ENCODE measurements around the gene TSPAN14.

TSPAN14 gene

DNA sequence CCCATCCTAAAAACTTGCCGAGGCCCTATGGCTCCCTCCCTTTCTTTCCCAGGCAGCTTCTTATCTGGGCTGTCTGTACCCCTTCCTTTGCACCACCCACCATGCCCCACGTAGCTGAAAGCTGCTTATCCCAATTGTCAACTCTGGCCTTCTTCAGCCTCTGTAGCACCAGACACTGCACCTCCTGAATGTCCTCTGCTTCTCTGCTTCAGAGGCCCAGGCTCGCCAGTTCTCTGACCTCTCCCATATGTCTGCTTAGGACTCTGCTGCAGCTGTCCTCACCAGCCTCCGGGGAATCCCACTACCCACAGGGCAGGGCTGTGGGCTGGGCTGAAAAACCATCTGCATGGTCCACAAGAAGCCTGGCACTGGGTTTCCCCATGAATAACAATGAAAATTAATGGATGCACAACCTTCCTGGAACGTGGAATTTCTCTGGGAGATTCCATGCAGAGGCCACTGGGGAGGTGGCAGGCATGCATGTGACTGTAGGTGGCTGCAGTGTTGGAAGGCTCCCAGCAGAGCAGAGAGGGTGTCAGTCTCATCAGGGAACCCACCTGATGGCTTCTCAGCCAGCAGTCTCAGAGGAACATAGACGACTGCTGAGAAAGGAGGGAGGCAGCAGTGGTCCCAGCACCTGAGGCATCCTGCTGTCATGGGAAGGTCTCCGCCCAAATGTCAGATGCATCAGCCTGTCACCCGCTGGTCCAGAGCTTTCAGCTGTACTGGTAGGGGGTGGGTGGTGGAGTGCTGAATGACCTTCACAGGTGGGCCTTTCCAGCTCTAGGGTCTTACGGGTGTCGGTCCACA, 66.8 kb downstream of the TSPAN14 start:
- Histone ChIP-seq H3K9ac (ENCODE audit: low read length) (no peak overlapping the region), H3K4me1 (ENCODE audit: control insufficient read depth, insufficient read depth, low read length) (no peaks in the 10 kb centered on the region; the same call in 1 of the 2 replicates), H3K36me3 (ENCODE audit: control insufficient read depth, insufficient read depth, low read length) (peaks cover 31% of the 10 kb centered on the region), H3K27ac (ENCODE audit: low read depth, low read length) (no peak overlapping the region), H3K4me3 (ENCODE audit: low read depth, low read length) (no peak overlapping the region), H3K27me3 (ENCODE audit: control insufficient read depth, insufficient read depth, low read length) (no peaks in the 10 kb centered on the region), H3K9me3 (ENCODE audit: control insufficient read depth, insufficient read depth, low read depth, low read length) (no peaks in the 10 kb centered on the region)

DNA sequence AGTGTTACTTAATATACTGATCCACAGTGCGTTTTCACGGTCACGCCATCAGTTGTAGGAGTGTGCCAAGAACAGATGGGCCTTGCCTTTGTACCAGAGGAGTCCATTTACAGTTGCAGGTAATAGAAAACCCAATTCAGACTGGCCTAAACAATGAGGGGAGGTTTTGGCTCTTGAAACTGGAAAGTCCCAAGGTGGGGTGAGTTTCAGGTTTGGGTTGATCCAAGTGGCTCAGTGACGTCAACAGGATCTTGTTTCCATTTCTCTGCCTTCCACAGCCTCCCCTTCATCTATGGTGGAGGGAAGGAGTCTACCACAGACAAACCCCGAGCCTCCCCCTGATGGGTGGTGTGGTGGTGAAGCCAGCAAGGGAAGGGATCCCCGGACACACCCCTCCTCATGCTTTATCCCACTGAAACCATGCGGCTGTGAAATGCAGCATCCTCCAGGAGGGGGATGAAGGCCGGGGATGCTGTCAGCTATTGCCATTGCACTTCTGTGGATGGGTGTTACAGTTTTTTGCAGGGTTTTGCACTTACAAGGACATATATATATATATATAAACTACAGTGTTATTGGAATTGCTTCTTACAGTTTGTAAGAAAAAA, 68.8 kb downstream of the TSPAN14 start:
- H3K9ac ChIP-seq (ENCODE audit: low read length), result no peak overlapping the region
- no peak overlapping the region for H3K4me3 ChIP-seq (ENCODE audit: low read depth, low read length)
- H3K27ac ChIP-seq (ENCODE audit: low read depth, low read length), result no peak overlapping the region
- no peaks in the 10 kb centered on the region for H3K9me3 ChIP-seq (ENCODE audit: control insufficient read depth, insufficient read depth, low read depth, low read length)
- H3K36me3 ChIP-seq (ENCODE audit: control insufficient read depth, insufficient read depth, low read length), result peaks cover 12% of the 10 kb centered on the region
- no peaks in the 10 kb centered on the region for H3K27me3 ChIP-seq (ENCODE audit: control insufficient read depth, insufficient read depth, low read length)
- no peaks in the 10 kb centered on the region; the same call in 1 of the 2 replicates for H3K4me1 ChIP-seq (ENCODE audit: control insufficient read depth, insufficient read depth, low read length)

DNA sequence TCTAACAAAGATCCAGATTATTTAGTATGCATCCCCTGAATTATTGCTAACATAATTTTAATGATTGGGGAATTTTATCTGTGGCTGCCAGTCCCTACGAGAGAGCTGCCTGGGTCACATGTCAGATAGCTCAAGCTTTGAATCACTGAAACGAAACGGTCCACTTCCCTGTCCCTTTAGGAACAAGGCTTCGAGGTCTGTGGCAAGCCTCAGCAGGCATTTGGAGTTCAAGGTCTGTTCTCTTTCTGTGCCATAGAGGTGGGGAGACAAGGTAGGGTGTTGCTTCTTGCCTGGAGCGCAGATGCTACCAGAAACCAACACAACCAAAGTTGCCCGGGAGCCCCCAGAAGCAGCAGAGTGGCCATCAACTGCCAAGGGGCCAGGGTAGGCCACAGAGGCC, 69.7 kb downstream of the TSPAN14 start:
- Histone ChIP-seq H3K9ac (ENCODE audit: low read length) (no peak overlapping the region), H3K27ac (ENCODE audit: low read depth, low read length) (no peak overlapping the region), H3K36me3 (ENCODE audit: control insufficient read depth, insufficient read depth, low read length) (peaks cover 3% of the 10 kb centered on the region; the same call in 1 of the 2 replicates), H3K27me3 (ENCODE audit: control insufficient read depth, insufficient read depth, low read length) (no peaks in the 10 kb centered on the region), H3K4me1 (ENCODE audit: control insufficient read depth, insufficient read depth, low read length) (no peaks in the 10 kb centered on the region; the same call in 1 of the 2 replicates), H3K9me3 (ENCODE audit: control insufficient read depth, insufficient read depth, low read depth, low read length) (no peaks in the 10 kb centered on the region), H3K4me3 (ENCODE audit: low read depth, low read length) (no peak overlapping the region)

DNA sequence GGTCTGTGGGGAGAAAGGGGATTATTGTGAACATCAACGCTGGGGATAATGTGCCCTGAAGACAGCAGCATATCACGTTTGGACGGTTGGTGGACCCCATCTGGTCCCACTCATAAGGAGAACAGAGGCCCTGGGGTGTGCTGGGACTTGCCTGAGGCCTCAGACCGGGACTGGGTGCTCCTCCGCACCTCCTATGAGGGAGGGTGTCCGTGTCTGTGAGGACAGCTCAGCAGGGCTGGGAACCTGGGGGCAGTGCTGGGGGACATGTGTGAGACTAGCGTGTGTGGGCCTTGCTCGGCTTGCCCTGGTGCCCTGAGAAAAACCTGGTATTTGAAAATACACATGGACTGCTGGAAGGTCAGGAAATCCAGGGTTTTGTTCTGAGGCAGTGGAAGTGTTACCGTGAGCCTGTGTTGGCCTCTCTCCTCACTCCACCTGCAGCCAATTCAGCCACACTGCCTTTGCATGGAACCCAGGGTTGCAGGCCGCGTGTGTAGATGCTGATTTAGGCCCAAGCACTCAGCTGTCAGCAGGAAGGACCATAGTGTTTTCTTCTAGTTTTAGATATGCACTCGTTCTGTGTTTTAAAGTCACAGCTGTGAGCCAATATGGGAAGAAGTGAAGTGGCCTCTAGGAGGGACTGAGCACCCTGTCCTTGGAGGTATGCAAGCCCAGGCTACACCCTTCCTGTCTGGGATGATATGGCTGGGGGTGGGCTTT, 70.2 kb downstream of the TSPAN14 start:
- Histone ChIP-seq H3K4me1 (ENCODE audit: control insufficient read depth, insufficient read depth, low read length) (no peaks in the 10 kb centered on the region; the same call in 1 of the 2 replicates), H3K9me3 (ENCODE audit: control insufficient read depth, insufficient read depth, low read depth, low read length) (no peaks in the 10 kb centered on the region), H3K36me3 (ENCODE audit: control insufficient read depth, insufficient read depth, low read length) (no peaks in the 10 kb centered on the region; the same call in 1 of the 2 replicates), H3K9ac (ENCODE audit: low read length) (no peak overlapping the region), H3K27me3 (ENCODE audit: control insufficient read depth, insufficient read depth, low read length) (no peaks in the 10 kb centered on the region), H3K27ac (ENCODE audit: low read depth, low read length) (no peak overlapping the region), H3K4me3 (ENCODE audit: low read depth, low read length) (no peak overlapping the region)

DNA sequence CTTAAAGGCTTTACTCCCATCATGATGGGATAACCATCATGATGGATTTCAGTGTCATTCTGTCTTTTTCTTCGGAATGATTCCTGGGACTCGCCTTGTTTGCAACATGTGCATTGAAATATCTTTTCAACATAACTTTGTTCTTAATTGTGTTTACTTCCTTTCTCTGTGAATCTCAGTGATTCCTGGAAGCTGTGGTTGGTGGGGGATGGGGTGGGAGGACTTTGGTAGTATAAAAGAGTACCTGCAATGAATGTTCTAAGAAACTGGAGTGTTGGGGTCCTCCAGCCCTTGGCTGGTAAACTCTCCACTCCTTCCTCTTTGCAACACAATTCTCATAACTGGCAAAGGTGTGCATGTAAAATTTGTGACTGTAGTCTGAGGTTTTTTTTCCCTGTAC, 72.1 kb downstream of the TSPAN14 start:
- Histone ChIP-seq H3K9ac (ENCODE audit: low read length) (no peak overlapping the region), H3K36me3 (ENCODE audit: control insufficient read depth, insufficient read depth, low read length) (no peaks in the 10 kb centered on the region), H3K4me3 (ENCODE audit: low read depth, low read length) (no peak overlapping the region), H3K9me3 (ENCODE audit: control insufficient read depth, insufficient read depth, low read depth, low read length) (no peaks in the 10 kb centered on the region), H3K27ac (ENCODE audit: low read depth, low read length) (no peak overlapping the region), H3K4me1 (ENCODE audit: control insufficient read depth, insufficient read depth, low read length) (no peaks in the 10 kb centered on the region), H3K27me3 (ENCODE audit: control insufficient read depth, insufficient read depth, low read length) (no peaks in the 10 kb centered on the region)

DNA sequence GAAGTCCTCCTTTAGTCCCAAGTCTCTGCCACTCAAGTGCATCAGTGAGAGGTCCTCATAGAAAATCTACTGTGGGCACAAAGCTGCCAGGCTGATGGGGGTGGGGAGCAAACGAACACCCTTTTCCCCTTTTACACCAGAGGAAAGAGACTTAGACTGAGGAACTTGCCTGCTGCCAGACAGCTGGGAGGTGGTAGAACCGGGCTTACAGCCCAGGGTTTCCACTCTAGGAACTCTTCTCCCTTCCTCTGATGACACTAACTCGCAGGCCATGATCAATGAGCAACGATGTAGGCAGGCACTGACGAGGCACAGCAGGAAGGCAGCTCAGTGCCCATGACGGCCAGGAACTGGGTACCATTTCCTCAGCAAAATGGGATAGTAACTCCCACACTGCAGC, 72.6 kb downstream of the TSPAN14 start:
- Histone ChIP-seq H3K36me3 (ENCODE audit: control insufficient read depth, insufficient read depth, low read length) (no peaks in the 10 kb centered on the region), H3K9me3 (ENCODE audit: control insufficient read depth, insufficient read depth, low read depth, low read length) (no peaks in the 10 kb centered on the region), H3K4me1 (ENCODE audit: control insufficient read depth, insufficient read depth, low read length) (no peaks in the 10 kb centered on the region), H3K27ac (ENCODE audit: low read depth, low read length) (no peak overlapping the region), H3K4me3 (ENCODE audit: low read depth, low read length) (no peak overlapping the region), H3K27me3 (ENCODE audit: control insufficient read depth, insufficient read depth, low read length) (no peaks in the 10 kb centered on the region), H3K9ac (ENCODE audit: low read length) (no peak overlapping the region)

DNA sequence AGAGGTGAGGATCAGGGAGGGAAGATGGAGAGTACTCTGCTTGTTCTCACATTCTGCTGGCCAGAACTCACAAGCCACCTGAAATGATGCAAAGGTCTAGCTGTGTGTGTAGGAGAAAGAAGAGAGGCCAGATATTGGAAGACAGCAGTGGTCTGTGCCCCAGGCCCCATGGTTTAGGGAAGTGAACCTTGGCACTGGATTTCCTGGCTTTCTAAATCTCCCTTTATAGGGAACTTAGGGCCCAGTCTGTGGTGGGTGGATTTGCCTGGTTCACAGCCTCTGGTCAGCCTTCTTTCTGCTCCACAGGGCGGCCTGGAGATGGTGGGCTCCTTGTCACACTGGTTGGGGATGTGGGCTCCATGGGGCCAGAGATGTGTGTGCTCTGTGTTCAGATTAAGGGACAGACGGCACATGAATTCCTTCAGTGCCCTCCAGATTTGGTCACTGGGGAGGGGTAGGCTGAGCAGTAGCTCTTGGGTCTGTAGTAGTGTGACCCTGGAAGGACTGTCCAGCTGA, 74.1 kb downstream of the TSPAN14 start:
- Histone ChIP-seq H3K9ac (ENCODE audit: low read length) (no peak overlapping the region), H3K4me1 (ENCODE audit: control insufficient read depth, insufficient read depth, low read length) (no peaks in the 10 kb centered on the region), H3K27me3 (ENCODE audit: control insufficient read depth, insufficient read depth, low read length) (no peaks in the 10 kb centered on the region), H3K36me3 (ENCODE audit: control insufficient read depth, insufficient read depth, low read length) (no peaks in the 10 kb centered on the region), H3K4me3 (ENCODE audit: low read depth, low read length) (no peak overlapping the region), H3K27ac (ENCODE audit: low read depth, low read length) (no peak overlapping the region), H3K9me3 (ENCODE audit: control insufficient read depth, insufficient read depth, low read depth, low read length) (peaks cover 6% of the 10 kb centered on the region; the same call in 1 of the 2 replicates)

DNA sequence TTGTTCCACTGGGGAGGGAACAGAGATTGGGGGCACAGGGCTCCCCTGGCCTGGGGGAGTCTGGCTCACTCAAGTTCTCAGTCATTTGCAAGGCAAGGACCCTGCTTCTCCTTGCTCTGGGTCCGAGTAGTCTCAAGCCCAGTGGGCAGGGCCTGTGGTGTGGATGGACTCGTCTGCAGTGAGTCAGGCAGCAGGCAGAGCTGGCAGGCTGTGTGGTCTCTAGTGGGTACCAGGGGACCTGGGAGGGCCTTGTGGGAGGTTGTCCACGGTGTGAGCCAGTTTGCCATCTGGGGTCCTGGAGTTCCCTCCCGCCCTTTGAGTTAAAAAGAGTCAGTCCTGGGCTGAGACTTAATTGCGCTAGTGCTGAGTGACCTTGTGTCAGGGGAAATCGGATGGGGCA, 74.8 kb downstream of the TSPAN14 start:
- H3K36me3 ChIP-seq (ENCODE audit: control insufficient read depth, insufficient read depth, low read length), result no peaks in the 10 kb centered on the region
- no peak overlapping the region for H3K27ac ChIP-seq (ENCODE audit: low read depth, low read length)
- no peak overlapping the region for H3K9ac ChIP-seq (ENCODE audit: low read length)
- H3K9me3 ChIP-seq (ENCODE audit: control insufficient read depth, insufficient read depth, low read depth, low read length), result peaks cover 6% of the 10 kb centered on the region; the same call in 1 of the 2 replicates
- H3K4me3 ChIP-seq (ENCODE audit: low read depth, low read length), result no peak overlapping the region
- no peaks in the 10 kb centered on the region for H3K27me3 ChIP-seq (ENCODE audit: control insufficient read depth, insufficient read depth, low read length)
- no peaks in the 10 kb centered on the region for H3K4me1 ChIP-seq (ENCODE audit: control insufficient read depth, insufficient read depth, low read length)

DNA sequence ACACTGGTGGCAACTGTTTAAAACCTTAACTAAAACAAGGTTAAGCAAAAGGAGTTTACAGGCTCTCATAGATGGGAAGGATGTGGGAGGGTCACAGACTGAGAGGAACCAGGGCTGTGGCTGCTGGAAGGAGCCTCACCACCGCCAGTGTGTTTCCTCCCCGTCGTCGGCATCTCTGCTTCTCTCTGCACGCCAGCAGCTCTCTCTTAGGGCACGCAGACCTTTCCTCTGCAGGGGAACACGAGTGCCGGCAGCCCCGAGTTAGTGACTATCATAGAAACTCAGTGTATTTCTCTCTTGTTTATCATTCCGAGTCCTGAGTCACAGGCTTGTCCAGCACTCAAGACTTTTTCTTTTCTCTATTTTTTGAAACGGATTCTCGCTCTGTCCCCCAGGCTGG, 75.5 kb downstream of the TSPAN14 start:
- Histone ChIP-seq H3K4me1 (ENCODE audit: control insufficient read depth, insufficient read depth, low read length) (no peaks in the 10 kb centered on the region), H3K9ac (ENCODE audit: low read length) (no peak overlapping the region), H3K27me3 (ENCODE audit: control insufficient read depth, insufficient read depth, low read length) (no peaks in the 10 kb centered on the region), H3K27ac (ENCODE audit: low read depth, low read length) (no peak overlapping the region), H3K9me3 (ENCODE audit: control insufficient read depth, insufficient read depth, low read depth, low read length) (peaks cover 6% of the 10 kb centered on the region; the same call in 1 of the 2 replicates), H3K36me3 (ENCODE audit: control insufficient read depth, insufficient read depth, low read length) (no peaks in the 10 kb centered on the region), H3K4me3 (ENCODE audit: low read depth, low read length) (no peak overlapping the region)

DNA sequence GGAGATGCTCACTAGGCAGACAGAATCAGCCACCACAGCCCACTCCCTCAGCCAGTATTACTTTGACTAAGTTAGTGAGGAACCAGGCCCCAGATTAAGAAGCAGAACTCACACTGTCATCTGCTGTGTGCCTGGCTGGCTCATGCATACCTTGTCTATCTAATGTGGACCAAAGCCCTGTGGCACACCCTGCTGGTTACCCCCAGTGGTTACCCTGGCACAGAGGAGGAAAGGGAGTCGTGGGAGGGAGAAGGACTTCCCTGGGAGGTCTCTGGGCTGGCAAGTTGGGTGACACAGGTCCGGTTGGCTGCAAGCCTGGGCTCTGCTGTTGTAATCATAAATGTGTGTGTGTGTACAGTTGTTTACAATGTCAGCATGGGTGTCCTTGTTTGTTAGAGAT, 76.1 kb downstream of the TSPAN14 start:
- H3K4me3 ChIP-seq (ENCODE audit: low read depth, low read length), result no peak overlapping the region
- H3K27ac ChIP-seq (ENCODE audit: low read depth, low read length), result no peak overlapping the region
- no peaks in the 10 kb centered on the region for H3K36me3 ChIP-seq (ENCODE audit: control insufficient read depth, insufficient read depth, low read length)
- peaks cover 6% of the 10 kb centered on the region; the same call in 1 of the 2 replicates for H3K9me3 ChIP-seq (ENCODE audit: control insufficient read depth, insufficient read depth, low read depth, low read length)
- no peaks in the 10 kb centered on the region for H3K4me1 ChIP-seq (ENCODE audit: control insufficient read depth, insufficient read depth, low read length)
- no peak overlapping the region for H3K9ac ChIP-seq (ENCODE audit: low read length)
- H3K27me3 ChIP-seq (ENCODE audit: control insufficient read depth, insufficient read depth, low read length), result no peaks in the 10 kb centered on the region

DNA sequence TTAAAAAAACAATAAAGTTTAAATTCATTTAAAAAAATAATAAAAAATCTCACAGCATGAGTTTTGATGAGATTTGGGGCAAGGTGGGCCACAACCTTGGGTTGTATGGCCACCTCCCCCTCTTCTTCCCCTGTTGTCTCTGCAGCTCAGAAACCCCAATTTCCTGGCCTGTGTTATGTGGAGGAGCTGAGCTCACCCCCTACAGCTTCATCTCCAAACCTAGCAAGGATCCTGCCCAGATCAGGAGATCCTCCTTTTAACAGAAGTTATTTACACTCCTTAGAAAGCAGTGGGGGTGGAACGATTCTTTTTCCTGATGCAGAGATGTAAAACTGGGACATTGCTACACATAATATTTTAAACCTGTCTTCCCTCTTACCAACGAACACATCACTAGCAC, 76.7 kb downstream of the TSPAN14 start:
- Histone ChIP-seq H3K4me3 (ENCODE audit: low read depth, low read length) (no peak overlapping the region), H3K27ac (ENCODE audit: low read depth, low read length) (no peak overlapping the region), H3K4me1 (ENCODE audit: control insufficient read depth, insufficient read depth, low read length) (no peaks in the 10 kb centered on the region), H3K36me3 (ENCODE audit: control insufficient read depth, insufficient read depth, low read length) (no peaks in the 10 kb centered on the region), H3K27me3 (ENCODE audit: control insufficient read depth, insufficient read depth, low read length) (no peaks in the 10 kb centered on the region), H3K9me3 (ENCODE audit: control insufficient read depth, insufficient read depth, low read depth, low read length) (peaks cover 6% of the 10 kb centered on the region; the same call in 1 of the 2 replicates), H3K9ac (ENCODE audit: low read length) (no peak overlapping the region)
